ENCODE measurements around the gene MGLL. TPM values are rescaled to one million over a fixed set of nuclear protein-coding genes. Genes with fewer than 3 reads are reported as not detected.

MGLL gene
- total RNA-seq, 5 donors from 2014 or later (not counting 1 experiment from before 2014, with no cell fraction given): 0.78 to 3.7 (median 1.8) TPM

GRCh38 chr3:127770671-127771355, 51.5 kb downstream of the MGLL start:
- WGBS (ENCODE audit: insufficient coverage): 91% methylated on average over 4 of the region's 6 CpGs
- H3K9me3 ChIP-seq: no peaks in the 10 kb centered on the region
- H3K27ac ChIP-seq (ENCODE audit: low read length): no peak overlapping the region
- POLR2A ChIA-PET: no interaction called here
- Mint-ChIP-seq H3K36me3 (no peaks in the 10 kb centered on the region), H3K27ac (no peak overlapping the region), H3K4me3 (no peak overlapping the region), H3K27me3 (peaks cover 4 to 10% of the 10 kb centered on the region in 2 donors), H3K9me3 (peaks cover 4 to 8% (median 4%) of the 10 kb centered on the region in 3 donors), H3K4me1 (peaks cover 0 to 3% (median 0%) of the 10 kb centered on the region in 3 donors)
- ATAC-seq (replicated peaks in 1 of 4) (no peak), DNase-seq (no peak)
- CTCF ChIA-PET: no interaction called here
- no peak overlapping the region for H3K4me3 ChIP-seq (ENCODE audit: control insufficient read depth in 1 of 2, extremely low read depth in 1 of 2, low read length in 1 of 2)
- peaks cover 0 to 3% of the 10 kb centered on the region in 2 experiments for H3K27me3 ChIP-seq (replicated peaks in 1 of 2; ENCODE audit: control insufficient read depth in 2 of 2, extremely low read depth in 1 of 2, insufficient read depth in 2 of 2, low read length in 1 of 2)
- no peaks in the 10 kb centered on the region for H3K36me3 ChIP-seq (ENCODE audit: control insufficient read depth in 2 of 2, extremely low read depth in 1 of 2, insufficient read depth in 1 of 2, low read length in 1 of 2)
- no peaks in the 10 kb centered on the region for H3K4me1 ChIP-seq (ENCODE audit: control insufficient read depth in 1 of 2, extremely low read depth in 1 of 2, insufficient read depth in 2 of 2, low read length in 2 of 2)

- ChIA-PET POLR2A (no interaction called here), CTCF (no interaction called here)
- Mint-ChIP-seq H3K36me3 (no peaks in the 10 kb centered on the region), H3K27ac (no peak overlapping the region), H3K4me1 (no peaks in the 10 kb centered on the region), H3K4me3 (no peak overlapping the region), H3K27me3 (peaks cover 4 to 17% of the 10 kb centered on the region in 2 donors), H3K9me3 (peaks cover 4 to 8% (median 4%) of the 10 kb centered on the region in 3 donors)
- no peaks in the 10 kb centered on the region for H3K36me3 ChIP-seq (ENCODE audit: control insufficient read depth in 2 of 2, extremely low read depth in 1 of 2, insufficient read depth in 1 of 2, low read length in 1 of 2)
- no peak for DNase-seq
- ATAC-seq (replicated peaks in 1 of 4): no peak
- no peaks in the 10 kb centered on the region for H3K4me1 ChIP-seq (ENCODE audit: control insufficient read depth in 1 of 2, extremely low read depth in 1 of 2, insufficient read depth in 2 of 2, low read length in 2 of 2)
- H3K27ac ChIP-seq (ENCODE audit: low read length): no peak overlapping the region
- no peak overlapping the region for H3K4me3 ChIP-seq (ENCODE audit: control insufficient read depth in 1 of 2, extremely low read depth in 1 of 2, low read length in 1 of 2)
- H3K27me3 ChIP-seq (replicated peaks in 1 of 2; ENCODE audit: control insufficient read depth in 2 of 2, extremely low read depth in 1 of 2, insufficient read depth in 2 of 2, low read length in 1 of 2): peaks cover 0 to 7% of the 10 kb centered on the region in 2 experiments
- H3K9me3 ChIP-seq: no peaks in the 10 kb centered on the region
- WGBS (ENCODE audit: insufficient coverage): 83% methylated on average over 3 of the region's 13 CpGs
These were observed 52.8 kb downstream of the MGLL start for GRCh38 chr3:127769284-127770081.

- 81% methylated on average over 2 of the region's 4 CpGs for WGBS (ENCODE audit: insufficient coverage)
- no peak overlapping the region for H3K4me3 Mint-ChIP-seq
- ChIA-PET POLR2A (no interaction called here), CTCF (no interaction called here)
- no peak overlapping the region for H3K4me3 ChIP-seq (ENCODE audit: control insufficient read depth in 1 of 2, extremely low read depth in 1 of 2, low read length in 1 of 2)
- no peaks in the 10 kb centered on the region for H3K36me3 ChIP-seq (ENCODE audit: control insufficient read depth in 2 of 2, extremely low read depth in 1 of 2, insufficient read depth in 1 of 2, low read length in 1 of 2)
- H3K27me3 ChIP-seq (replicated peaks in 1 of 2; ENCODE audit: control insufficient read depth in 2 of 2, extremely low read depth in 1 of 2, insufficient read depth in 2 of 2, low read length in 1 of 2): peaks cover 0 to 14% of the 10 kb centered on the region in 2 experiments
- no peaks in the 10 kb centered on the region for H3K36me3 Mint-ChIP-seq
- peaks cover 4 to 8% (median 4%) of the 10 kb centered on the region in 3 donors for H3K9me3 Mint-ChIP-seq
- ATAC-seq (replicated peaks in 1 of 4) (no peak), DNase-seq (no peak)
- H3K9me3 ChIP-seq: no peaks in the 10 kb centered on the region
- H3K27ac Mint-ChIP-seq: no peak overlapping the region
- H3K4me1 ChIP-seq (ENCODE audit: control insufficient read depth in 1 of 2, extremely low read depth in 1 of 2, insufficient read depth in 2 of 2, low read length in 2 of 2): no peaks in the 10 kb centered on the region
- no peaks in the 10 kb centered on the region for H3K4me1 Mint-ChIP-seq
- H3K27me3 Mint-ChIP-seq: peaks cover 4 to 23% of the 10 kb centered on the region in 2 donors
- H3K27ac ChIP-seq (ENCODE audit: low read length): no peak overlapping the region
These were observed 53.8 kb downstream of the MGLL start for GRCh38 chr3:127768346-127769008.

- POLR2A ChIA-PET: no interaction called here
- DNase-seq (no peak), ATAC-seq (replicated peaks in 1 of 4) (no peak)
- H3K4me3 Mint-ChIP-seq: no peak overlapping the region
- Histone ChIP-seq H3K27ac (ENCODE audit: low read length) (no peak overlapping the region), H3K36me3 (ENCODE audit: control insufficient read depth in 2 of 2, extremely low read depth in 1 of 2, insufficient read depth in 1 of 2, low read length in 1 of 2) (no peaks in the 10 kb centered on the region), H3K4me1 (ENCODE audit: control insufficient read depth in 1 of 2, extremely low read depth in 1 of 2, insufficient read depth in 2 of 2, low read length in 2 of 2) (peaks cover 0 to 9% of the 10 kb centered on the region in 2 experiments), H3K4me3 (ENCODE audit: control insufficient read depth in 1 of 2, extremely low read depth in 1 of 2, low read length in 1 of 2) (no peak overlapping the region), H3K9me3 (no peaks in the 10 kb centered on the region), H3K27me3 (replicated peaks in 1 of 2; ENCODE audit: control insufficient read depth in 2 of 2, extremely low read depth in 1 of 2, insufficient read depth in 2 of 2, low read length in 1 of 2) (peaks cover 0 to 26% of the 10 kb centered on the region in 2 experiments)
- no peaks in the 10 kb centered on the region for H3K36me3 Mint-ChIP-seq
- peaks cover 7 to 23% of the 10 kb centered on the region in 2 donors for H3K27me3 Mint-ChIP-seq
- peaks cover 4 to 8% (median 4%) of the 10 kb centered on the region in 3 donors for H3K9me3 Mint-ChIP-seq
- no peak overlapping the region for H3K27ac Mint-ChIP-seq
- CTCF ChIA-PET: no interaction called here
- WGBS (ENCODE audit: insufficient coverage): 63% methylated on average over 1 of the region's 1 CpG
- H3K4me1 Mint-ChIP-seq: peaks cover 4 to 9% (median 5%) of the 10 kb centered on the region in 3 donors
These were observed 55.2 kb downstream of the MGLL start for GRCh38 chr3:127767126-127767525.

GRCh38 chr3:127765735-127766134, 56.6 kb downstream of the MGLL start:
- H3K9me3 Mint-ChIP-seq: peaks cover 4 to 8% (median 4%) of the 10 kb centered on the region in 3 donors
- ATAC-seq (replicated peaks in 1 of 4): no peak
- no peaks in the 10 kb centered on the region for H3K36me3 Mint-ChIP-seq

GRCh38 chr3:127764841-127765362, 57.4 kb downstream of the MGLL start:
- no peaks in the 10 kb centered on the region for H3K36me3 Mint-ChIP-seq
- CTCF ChIA-PET: interaction anchor here in 1 of 2 donors (1.0 kb wide), 1 partner anchor 57 kb away, joined by 3 read pairs; no protein-coding TSS in a partner anchor
- no CpG with 5 or more reads among the region's 5 CpGs for WGBS (ENCODE audit: insufficient coverage)
- peaks cover 7 to 15% (median 11%) of the 10 kb centered on the region in 3 donors for H3K4me1 Mint-ChIP-seq
- H3K4me3 ChIP-seq (ENCODE audit: control insufficient read depth in 1 of 2, extremely low read depth in 1 of 2, low read length in 1 of 2): no peak overlapping the region
- no peak overlapping the region for H3K27ac ChIP-seq (ENCODE audit: low read length)
- H3K9me3 ChIP-seq: no peaks in the 10 kb centered on the region
- ATAC-seq (replicated peaks in 1 of 4) (no peak), DNase-seq (no peak)
- H3K4me1 ChIP-seq (ENCODE audit: control insufficient read depth in 1 of 2, extremely low read depth in 1 of 2, insufficient read depth in 2 of 2, low read length in 2 of 2): peaks cover 0 to 13% of the 10 kb centered on the region in 2 experiments
- no peak overlapping the region for H3K27ac Mint-ChIP-seq
- POLR2A ChIA-PET: no interaction called here
- H3K27me3 ChIP-seq (replicated peaks in 1 of 2; ENCODE audit: control insufficient read depth in 2 of 2, extremely low read depth in 1 of 2, insufficient read depth in 2 of 2, low read length in 1 of 2): peaks cover 0 to 35% of the 10 kb centered on the region in 2 experiments
- no peak overlapping the region for H3K4me3 Mint-ChIP-seq
- no peaks in the 10 kb centered on the region for H3K36me3 ChIP-seq (ENCODE audit: control insufficient read depth in 2 of 2, extremely low read depth in 1 of 2, insufficient read depth in 1 of 2, low read length in 1 of 2)
- H3K27me3 Mint-ChIP-seq: peaks cover 7 to 23% of the 10 kb centered on the region in 2 donors
- H3K9me3 Mint-ChIP-seq: peaks cover 4 to 8% (median 4%) of the 10 kb centered on the region in 3 donors

More at GRCh38 chr3:127765735-127766134, 56.6 kb downstream of the MGLL start:
- Mint-ChIP-seq H3K27ac (no peak overlapping the region), H3K4me3 (no peak overlapping the region), H3K4me1 (peaks cover 7 to 15% (median 11%) of the 10 kb centered on the region in 3 donors), H3K27me3 (peaks cover 7 to 23% of the 10 kb centered on the region in 2 donors)
- CTCF ChIA-PET: interaction anchor here in 1 of 2 donors (1.0 kb wide), 1 partner anchor 58 kb away, joined by 3 read pairs; no protein-coding TSS in a partner anchor
- H3K9me3 ChIP-seq: no peaks in the 10 kb centered on the region
- H3K27ac ChIP-seq (ENCODE audit: low read length): no peak overlapping the region
- H3K4me1 ChIP-seq (ENCODE audit: control insufficient read depth in 1 of 2, extremely low read depth in 1 of 2, insufficient read depth in 2 of 2, low read length in 2 of 2): peaks cover 0 to 13% of the 10 kb centered on the region in 2 experiments
- WGBS (ENCODE audit: insufficient coverage): 100% methylated on average over 1 of the region's 7 CpGs
- H3K27me3 ChIP-seq (replicated peaks in 1 of 2; ENCODE audit: control insufficient read depth in 2 of 2, extremely low read depth in 1 of 2, insufficient read depth in 2 of 2, low read length in 1 of 2): peaks cover 0 to 35% of the 10 kb centered on the region in 2 experiments
- no peak for DNase-seq
- H3K4me3 ChIP-seq (ENCODE audit: control insufficient read depth in 1 of 2, extremely low read depth in 1 of 2, low read length in 1 of 2): no peak overlapping the region
- POLR2A ChIA-PET: no interaction called here
- no peaks in the 10 kb centered on the region for H3K36me3 ChIP-seq (ENCODE audit: control insufficient read depth in 2 of 2, extremely low read depth in 1 of 2, insufficient read depth in 1 of 2, low read length in 1 of 2)
